Panc1 (cell line): Measurements from ENCODE around the gene SLC6A11. TPM values are rescaled to one million over a fixed set of nuclear protein-coding genes. Genes with fewer than 3 reads are reported as not detected.

ENCODE experiments used
- ATAC-seq: fragments of 200-7000 bp; cut with Tn5 transposase; 2 replicates; pipeline ENCODE4 v1.9.1; 2020; ENCODE audit warnings: mild to moderate bottlenecking, moderate library complexity
- BruUV-seq: library from RNA; stranded (reverse); fragments of 400-500 nt; replicated peaks from 2 replicates; lab custom pipeline; 2021; lab: Mats Ljungman, UMichigan
- CTCF ChIA-PET: fragments of 300-600 bp; sonication (Branson Sonifier 250); formaldehyde crosslinking; loops from one replicate; lab custom pipeline; 2022; ENCODE audit warnings: antibody characterized with exemption; lab: Charles Lee
- POLR2A ChIA-PET: fragments of 300-600 bp; sonication (Branson Sonifier 250); formaldehyde crosslinking; loops from one replicate; lab custom pipeline; 2022; ENCODE audit warnings: antibody characterized with exemption; lab: Charles Lee
- DNase-seq: peaks from one replicate; pipeline ENCODE4 v3.0.0-alpha.2; 2010; ENCODE audit warnings: low read depth, low spot score
- H3K27ac ChIP-seq: 2 replicates; pipeline ENCODE4 v1.5.1; 2011; ENCODE audit warnings: mild to moderate bottlenecking, low read length, inconsistent platforms
- H3K27me3 ChIP-seq: fragments of 200-500 bp; sonication (Bioruptor generic); 2 replicates; pipeline ENCODE4 v1.6.0; 2014; ENCODE audit warnings: low read length, inconsistent platforms; ENCODE audit not compliant: control insufficient read depth, insufficient read depth
- H3K36me3 ChIP-seq: fragments of 200-500 bp; sonication (Bioruptor generic); 2 replicates; pipeline ENCODE4 v1.5.1; 2014; ENCODE audit warnings: inconsistent platforms, mild to moderate bottlenecking, low read length, moderate library complexity; ENCODE audit not compliant: control insufficient read depth, insufficient read depth
- H3K4me1 ChIP-seq: 2 replicates; pipeline ENCODE4 v1.5.1; 2011; ENCODE audit warnings: inconsistent platforms, mild to moderate bottlenecking, low read length, moderate library complexity; ENCODE audit not compliant: control insufficient read depth, insufficient read depth
- H3K4me3 ChIP-seq, 2 experiments: 2 replicates each; pipeline ENCODE4 v1.5.1; 2011 to 2012; ENCODE audit warnings: low read depth in 2 of 2, low read length in 2 of 2, mild to moderate bottlenecking in 2 of 2, inconsistent platforms in 1 of 2, moderate library complexity in 1 of 2
- H3K9me3 ChIP-seq: fragments of 200-500 bp; sonication (Bioruptor generic); 2 replicates; pipeline ENCODE4 v1.5.1; 2014; ENCODE audit warnings: low read depth, mild to moderate bottlenecking, inconsistent platforms, low read length, moderate library complexity; ENCODE audit not compliant: control insufficient read depth, insufficient read depth
- CTCF ChIP-seq: fragments of 450-650 bp; IDR thresholded peaks from 2 replicates; pipeline ENCODE4 v1.5.1; 2017; ENCODE audit warnings: mild to moderate bottlenecking
- POLR2AphosphoS5 ChIP-seq: IDR thresholded peaks from 2 replicates; pipeline ENCODE4 v1.6.1; 2012; ENCODE audit warnings: mild to moderate bottlenecking, low read depth, low read length, moderate library complexity
- REST ChIP-seq, 2 experiments: IDR thresholded peaks; 2 replicates each; pipeline ENCODE4 v1.6.1; 2011 to 2012; ENCODE audit warnings: low read depth in 2 of 2, control low read depth in 1 of 2, low read length in 1 of 2, mild to moderate bottlenecking in 1 of 2, moderate library complexity in 1 of 2; ENCODE audit not compliant: insufficient read depth in 1 of 2
- SIN3A ChIP-seq: IDR thresholded peaks from 2 replicates; pipeline ENCODE4 v1.6.1; 2012; ENCODE audit warnings: low read depth, mild to moderate bottlenecking, low read length, moderate library complexity, borderline replicate concordance; ENCODE audit not compliant: insufficient read depth
- TCF7L2 ChIP-seq: IDR thresholded peaks from 2 replicates; pipeline ENCODE4 v1.6.1; 2011; ENCODE audit warnings: mild to moderate bottlenecking, low read depth, low read length, inconsistent platforms
- in situ Hi-C: cut with HindIII; loops from 2 replicates; pipeline ENCODE4 v1.10.0; 2016; ENCODE audit warnings: low sequenced_read_pairs, low pct_unique_long_range_greater_than_20kb
- intact Hi-C: fragments of 100-400 bp; cut with micrococcal nuclease; formaldehyde crosslinking; loops from one replicate; pipeline ENCODE4 v1.10.0; 2022; ENCODE audit not compliant: unreplicated experiment
- total RNA-seq: library from RNA; stranded (reverse); gene quantifications from one replicate; pipeline ENCODE4 v1.2.1, GENCODE V29; 2021; ENCODE audit not compliant: unreplicated experiment

SLC6A11 gene
- total RNA-seq, 1 experiment from 2014 or later = not detected

GRCh38 chr3:10936686-10937085, 120.7 kb downstream of the SLC6A11 start:
- no TSS peak for BruUV-seq

GRCh38 chr3:10937141-10937825, 121.3 kb downstream of the SLC6A11 start:
- no peaks in the 10 kb centered on the region for H3K9me3 ChIP-seq
- H3K27ac ChIP-seq = no peak overlapping the region
- H3K36me3 ChIP-seq = no peaks in the 10 kb centered on the region
- in situ Hi-C loops (no loop called here), intact Hi-C loops (no loop called here)
- POLR2A ChIA-PET = no interaction called here
- no peaks in the 10 kb centered on the region; the same call in 1 of the 2 replicates for H3K4me1 ChIP-seq
- TF ChIP-seq CTCF (no peak), TCF7L2 (no peak), SIN3A (no peak), REST (IDR thresholded peaks at IDR 0.05; ENCODE audit: insufficient read depth in 1 of 2, low read depth in 2 of 2, low read length in 1 of 2) (no peak), POLR2AphosphoS5 (no peak)
- no peaks in the 10 kb centered on the region; the same call in 1 of the 2 replicates for H3K27me3 ChIP-seq
- DNase-seq (no peak), ATAC-seq (no peak)
- BruUV-seq = no TSS peak
- H3K4me3 ChIP-seq = no peak overlapping the region
- CTCF ChIA-PET = no interaction called here

More at GRCh38 chr3:10936686-10937085, 120.7 kb downstream of the SLC6A11 start:
- in situ Hi-C loops (no loop called here), intact Hi-C loops (no loop called here)
- Histone ChIP-seq H3K36me3 (no peaks in the 10 kb centered on the region), H3K27ac (no peak overlapping the region), H3K27me3 (no peaks in the 10 kb centered on the region; the same call in 1 of the 2 replicates), H3K4me1 (no peaks in the 10 kb centered on the region; the same call in 1 of the 2 replicates), H3K4me3 (no peak overlapping the region), H3K9me3 (no peaks in the 10 kb centered on the region)
- TF ChIP-seq POLR2AphosphoS5 (no peak), SIN3A (no peak), TCF7L2 (no peak), CTCF (no peak), REST (IDR thresholded peaks at IDR 0.05; ENCODE audit: insufficient read depth in 1 of 2, low read depth in 2 of 2, low read length in 1 of 2) (no peak)
- DNase-seq (no peak), ATAC-seq (no peak)
- POLR2A ChIA-PET = no interaction called here
- CTCF ChIA-PET = no interaction called here
